Activated CD8-positive, alpha-beta memory T cell treated with anti-CD3 and anti-CD28 coated beads, Interleukin-2, amount 50 U/mL, for 1 hour (primary cell): ENCODE results near the gene UNC119.
"Not testable (repeated sequence)": the region's sequence is repeated elsewhere in the genome, so short reads cannot be mapped to it uniquely, and the experiment has no call there.

Source experiments
- DNase-seq: peaks from one replicate; pipeline ENCODE4 v3.0.0-alpha.2; 2020; ENCODE audit errors: extremely low read depth

The UNC119 gene

GRCh38 chr17:28522281-28522680 is 30.1 kb downstream of the UNC119 start:
- not testable (repeated sequence) for DNase-seq

- no peak for DNase-seq
These were observed 30.9 kb downstream of the UNC119 start for GRCh38 chr17:28521311-28522085.

- DNase-seq: no peak
These were observed 31.7 kb downstream of the UNC119 start for GRCh38 chr17:28520687-28521086.

GRCh38 chr17:28519236-28519635 is 33.2 kb downstream of the UNC119 start:
- no peak for DNase-seq

- no peak for DNase-seq
These were observed 33.8 kb downstream of the UNC119 start for GRCh38 chr17:28518578-28518977.

GRCh38 chr17:28518132-28518531 is 34.3 kb downstream of the UNC119 start:
- DNase-seq: no peak

- DNase-seq: no peak
These were observed 36.9 kb downstream of the UNC119 start for GRCh38 chr17:28515518-28515917.

GRCh38 chr17:28514561-28515002 is 37.8 kb downstream of the UNC119 start:
- no peak for DNase-seq

- no peak for DNase-seq
These were observed 38.9 kb downstream of the UNC119 start for GRCh38 chr17:28513476-28513875.

- DNase-seq: no peak
These were observed 40.5 kb downstream of the UNC119 start for GRCh38 chr17:28511858-28512461.

GRCh38 chr17:28509789-28510188 is 42.6 kb downstream of the UNC119 start:
- DNase-seq: no peak

GRCh38 chr17:28508211-28508724 is 44.2 kb downstream of the UNC119 start:
- no peak for DNase-seq

- no peak for DNase-seq
These were observed 44.7 kb downstream of the UNC119 start for GRCh38 chr17:28507567-28508203.

GRCh38 chr17:28506763-28507487 is 45.5 kb downstream of the UNC119 start:
- no peak for DNase-seq

- DNase-seq: no peak
These were observed 46.3 kb downstream of the UNC119 start, which contains the start of gene FOXN1 for GRCh38 chr17:28505986-28506665. FOXN1 (plus strand) TSS chr17:28506348; CDS start chr17:28523970, 17,622 bp downstream.

GRCh38 chr17:28503420-28503819 is 49.0 kb downstream of the UNC119 start:
- no peak for DNase-seq

GRCh38 chr17:28501421-28502284 is 50.8 kb downstream of the UNC119 start:
- DNase-seq: no peak

- no peak for DNase-seq
These were observed 51.6 kb downstream of the UNC119 start for GRCh38 chr17:28500712-28501379.

GRCh38 chr17:28499684-28500357 is 52.6 kb downstream of the UNC119 start:
- no peak for DNase-seq
